SK-N-SH (cell line): Measurements from ENCODE around the gene USP6.

Experiments
- CTCF ChIP-seq: fragments of 200-600 bp; sonication (generic); IDR thresholded peaks from 2 replicates; pipeline ENCODE4 v1.6.1; 2017; ENCODE audit warnings: antibody characterized with exemption, mild to moderate bottlenecking, moderate library complexity
- EZH2phosphoT487 ChIP-seq: fragments of 200-600 bp; sonication (generic); IDR thresholded peaks from 2 replicates; pipeline ENCODE4 v1.6.1; 2017; ENCODE audit warnings: low read depth, mixed run types, mild to moderate bottlenecking, antibody characterized with exemption, moderate library complexity, borderline replicate concordance
- GABPA ChIP-seq: IDR thresholded peaks from 2 replicates; pipeline ENCODE4 v1.4.0; 2012; ENCODE audit warnings: low read depth, mild to moderate bottlenecking
- MAX ChIP-seq: IDR thresholded peaks from 2 replicates; pipeline ENCODE4 v1.4.0; 2012; ENCODE audit warnings: low read depth
- RAD21 ChIP-seq: IDR thresholded peaks from 2 replicates; pipeline ENCODE4 v1.6.1; 2012; ENCODE audit warnings: mild to moderate bottlenecking, low read length
- RCOR1 ChIP-seq: fragments of 150-350 bp; IDR thresholded peaks from 2 replicates; pipeline ENCODE4 v1.6.1; 2017; ENCODE audit warnings: antibody characterized with exemption, low read length
- SMC3 ChIP-seq: IDR thresholded peaks from 2 replicates; pipeline ENCODE4 v1.6.1; 2012; ENCODE audit warnings: low read depth, low read length, improper control_type of control experiment
- USF2 ChIP-seq: fragments of 150-350 bp; IDR thresholded peaks from 2 replicates; pipeline ENCODE4 v1.6.1; 2017; ENCODE audit warnings: antibody characterized with exemption, low read length, low read depth, borderline replicate concordance

GRCh38 chr17:5097101-5097834, 18.6 kb upstream of the USP6 start:
- TF ChIP-seq MAX (no peak), CTCF (no peak), RCOR1 (no peak), RAD21 (no peak), USF2 (no peak), EZH2phosphoT487 (no peak), SMC3 (no peak), GABPA (no peak)
